Transverse colon (tissue), 4 donors: ENCODE results near the gene UBE2J1. TPM values are rescaled to one million over a fixed set of nuclear protein-coding genes. Genes with fewer than 3 reads are reported as not detected.

Source experiments
- DNase-seq: peaks from one replicate; pipeline ENCODE4 v3.0.0-alpha.2; 2019
- H3K27ac ChIP-seq, 4 donors: fragments of 200-600 bp; sonication (generic); 2 replicates each; pipeline ENCODE4 v1.5.1; 2016 to 2018; ENCODE audit warnings: inconsistent platforms in 4 of 4
- H3K27me3 ChIP-seq: fragments of 200-600 bp; sonication (generic); 2 replicates; pipeline ENCODE4 v1.5.1; 2017; ENCODE audit warnings: inconsistent platforms
- H3K36me3 ChIP-seq, 4 donors: fragments of 200-600 bp; sonication (generic); 2 replicates each; pipeline ENCODE4 v1.5.1; 2017 to 2019; ENCODE audit warnings: inconsistent platforms in 4 of 4
- H3K4me1 ChIP-seq, 4 donors: fragments of 200-600 bp; sonication (generic); 2 replicates each; pipeline ENCODE4 v1.5.1; 2017 to 2020; ENCODE audit warnings: inconsistent platforms in 4 of 4
- H3K4me3 ChIP-seq, 4 donors: fragments of 200-600 bp; sonication (generic); 1 replicate in 1 of 4; 2 replicates in 3 of 4; pipeline versions ENCODE4 v1.5.1 to v1.6.1; 2017 to 2019; ENCODE audit warnings: inconsistent platforms in 4 of 4
- H3K9me3 ChIP-seq, 2 donors: fragments of 200-600 bp; sonication (generic); 2 replicates each; pipeline ENCODE4 v1.5.1; 2017 to 2019; ENCODE audit warnings: inconsistent platforms in 2 of 2
- CTCF ChIP-seq, 5 experiments: fragments of 200-600 bp in 3 of 5; fragments of 450-650 bp in 2 of 5; sonication (generic) in 3 of 5; IDR thresholded peaks; 1 replicate in 2 of 5; 2 replicates in 3 of 5; pipeline ENCODE4 v1.5.1; 2016 to 2017; ENCODE audit warnings: antibody characterized with exemption in 5 of 5, inconsistent platforms in 3 of 5, mild to moderate bottlenecking in 2 of 5, moderate library complexity in 1 of 5
- EP300 ChIP-seq: sonication (generic); formaldehyde crosslinking; IDR thresholded peaks from one replicate; pipeline ENCODE4 v1.6.1; 2017; ENCODE audit warnings: antibody characterized with exemption, low read depth
- POLR2A ChIP-seq: fragments of 450-650 bp; IDR thresholded peaks from one replicate; pipeline ENCODE4 v1.6.1; 2016; ENCODE audit warnings: antibody characterized with exemption, mild to moderate bottlenecking, moderate library complexity
- POLR2AphosphoS5 ChIP-seq, 3 donors: sonication (generic); formaldehyde crosslinking; IDR thresholded peaks; one replicate each; pipeline ENCODE4 v1.6.1; 2016; ENCODE audit warnings: antibody characterized with exemption in 3 of 3
- whole genome bisulfite sequencing, 2 donors: methylation state at CpG; one replicate each; pipeline ENCODE4 v1.1.5; 2018; ENCODE audit warnings: low coverage in 1 of 2; 5-methylcytosine and 5-hydroxymethylcytosine counted together
- in situ Hi-C, 4 donors: fragments of 200-750 bp; cut with MboI; loops; one replicate each; pipeline versions ENCODE4 v1.15.0 to v1.15.1; 2017; ENCODE audit warnings: low sequenced_read_pairs in 3 of 4, low pct_ligation_motif_present in 1 of 4, low pct_unique_long_range_greater_than_20kb in 1 of 4
- intact Hi-C: fragments of 100-400 bp; cut with DNase I; formaldehyde crosslinking; loops from one replicate; pipeline ENCODE4 v1.15.1; 2023; ENCODE audit warnings: low total_unique reads
- total RNA-seq, 4 donors: library from RNA; depleted of rRNA; stranded (reverse); fragments of >200 nt; gene quantifications; one replicate each; pipeline ENCODE4 v1.1.0, GENCODE V29; 2016

Gene UBE2J1
- total RNA-seq, 4 donors from 2014 or later: 27.3 to 52.9 (median 38.2) TPM

- TF ChIP-seq EP300 (no peak), POLR2A (no peak), POLR2AphosphoS5 (IDR thresholded peaks at IDR 0.05) (no peak), CTCF (IDR thresholded peaks at IDR 0.05) (no peak)
- DNase-seq: peak; percentile 40
- no peaks in the 10 kb centered on the region for H3K9me3 ChIP-seq
- no peak overlapping the region for H3K4me3 ChIP-seq
- peak overlapping the region in 2 of 4 donors; percentile 10 to 36 for H3K27ac ChIP-seq
- intact Hi-C loops: no loop called here
- H3K4me1 ChIP-seq: peaks cover 0 to 8% (median 0%) of the 10 kb centered on the region in 4 donors
- no peaks in the 10 kb centered on the region for H3K27me3 ChIP-seq
- no peaks in the 10 kb centered on the region for H3K36me3 ChIP-seq
- WGBS, 2 donors: 45 to 54% methylated on average over 3 of the region's 3 CpGs
- in situ Hi-C loops: loop anchor here in 3 of 4 donors (10.0 to 25.0 kb wide), 3 partner anchors 245 to 370 kb away; partner anchors contain the start of genes PNRC1 (in 1 of the 3) and SRSF12 (in 1 of the 3)
Measured at GRCh38 chr6:89357390-89357789, 4.9 kb upstream of the UBE2J1 start.

- in situ Hi-C loops: loop anchor here in 3 of 4 donors (10.0 to 25.0 kb wide), 3 partner anchors 244 to 369 kb away; partner anchors contain the start of genes PNRC1 (in 1 of the 3) and SRSF12 (in 1 of the 3)
- intact Hi-C loops: no loop called here
Measured at GRCh38 chr6:89356642-89357170, 4.2 kb upstream of the UBE2J1 start.

GRCh38 chr6:89355511-89356194 is 3.1 kb upstream of the UBE2J1 start:
- Histone ChIP-seq H3K27me3 (no peaks in the 10 kb centered on the region), H3K27ac (peak overlapping the region in 1 of 4 donors; percentile 1), H3K4me3 (no peak overlapping the region), H3K4me1 (peaks cover 4 to 18% (median 9%) of the 10 kb centered on the region in 4 donors), H3K9me3 (no peaks in the 10 kb centered on the region), H3K36me3 (no peaks in the 10 kb centered on the region)
- in situ Hi-C loops (loop anchor here in 3 of 4 donors (10.0 to 25.0 kb wide), 3 partner anchors 243 to 368 kb away; partner anchors contain the start of genes PNRC1 (in 1 of the 3) and SRSF12 (in 1 of the 3)), intact Hi-C loops (no loop called here)
- TF ChIP-seq CTCF (IDR thresholded peaks at IDR 0.05): no peak
- TF ChIP-seq POLR2AphosphoS5 (IDR thresholded peaks at IDR 0.05): no peak
- no peak for TF ChIP-seq POLR2A
- no peak for TF ChIP-seq EP300
- DNase-seq: no peak
- WGBS, 2 donors: 82% methylated on average over 2 of the region's 2 CpGs

More at GRCh38 chr6:89356642-89357170, 4.2 kb upstream of the UBE2J1 start:
- H3K27me3 ChIP-seq: no peaks in the 10 kb centered on the region
- peak overlapping the region in 2 of 4 donors; percentile 10 to 28 for H3K27ac ChIP-seq
- no peak for DNase-seq
- no peak overlapping the region for H3K4me3 ChIP-seq
- H3K36me3 ChIP-seq: no peaks in the 10 kb centered on the region
- H3K9me3 ChIP-seq: no peaks in the 10 kb centered on the region
- TF ChIP-seq EP300 (no peak), CTCF (IDR thresholded peaks at IDR 0.05) (no peak), POLR2AphosphoS5 (IDR thresholded peaks at IDR 0.05) (no peak), POLR2A (no peak)
- peaks cover 0 to 8% (median 0%) of the 10 kb centered on the region in 4 donors for H3K4me1 ChIP-seq
- WGBS, 2 donors: 46 to 47% methylated on average over 1 of the region's 1 CpG

GRCh38 chr6:89353702-89354392 is 1.3 kb upstream of the UBE2J1 start:
- no peak for DNase-seq

More at GRCh38 chr6:89353702-89354392, 1.3 kb upstream of the UBE2J1 start:
- WGBS, 2 donors: 61 to 77% methylated on average over 2 of the region's 2 CpGs
- intact Hi-C loops (no loop called here), in situ Hi-C loops (loop anchor here in 3 of 4 donors (10.0 to 25.0 kb wide), 3 partner anchors 242 to 367 kb away; partner anchors contain the start of genes PNRC1 (in 1 of the 3) and SRSF12 (in 1 of the 3))
- no peaks in the 10 kb centered on the region for H3K27me3 ChIP-seq
- TF ChIP-seq CTCF (IDR thresholded peaks at IDR 0.05): no peak
- no peak for TF ChIP-seq POLR2AphosphoS5 (IDR thresholded peaks at IDR 0.05)
- no peak for TF ChIP-seq POLR2A
- TF ChIP-seq EP300: no peak
- no peaks in the 10 kb centered on the region for H3K36me3 ChIP-seq
- H3K4me1 ChIP-seq: peaks cover 4 to 36% (median 26%) of the 10 kb centered on the region in 4 donors
- H3K9me3 ChIP-seq: no peaks in the 10 kb centered on the region
- no peak overlapping the region for H3K4me3 ChIP-seq
- H3K27ac ChIP-seq: peak overlapping the region; percentile 96 to 99 (median 99)
